HG02938 (cell line): ENCODE data around the gene NPAP1.
"Not testable (repeated sequence)": the region's sequence is repeated elsewhere in the genome, so short reads cannot be mapped to it uniquely, and the experiment has no call there.

Experiments used
- ATAC-seq: cut with Tn5 transposase; IDR thresholded peaks from one replicate; pipeline ENCODE4 v1.9.1; 2021; ENCODE audit warnings: mild to moderate bottlenecking, moderate library complexity; ENCODE audit not compliant: unreplicated experiment

NPAP1 gene, protein sequence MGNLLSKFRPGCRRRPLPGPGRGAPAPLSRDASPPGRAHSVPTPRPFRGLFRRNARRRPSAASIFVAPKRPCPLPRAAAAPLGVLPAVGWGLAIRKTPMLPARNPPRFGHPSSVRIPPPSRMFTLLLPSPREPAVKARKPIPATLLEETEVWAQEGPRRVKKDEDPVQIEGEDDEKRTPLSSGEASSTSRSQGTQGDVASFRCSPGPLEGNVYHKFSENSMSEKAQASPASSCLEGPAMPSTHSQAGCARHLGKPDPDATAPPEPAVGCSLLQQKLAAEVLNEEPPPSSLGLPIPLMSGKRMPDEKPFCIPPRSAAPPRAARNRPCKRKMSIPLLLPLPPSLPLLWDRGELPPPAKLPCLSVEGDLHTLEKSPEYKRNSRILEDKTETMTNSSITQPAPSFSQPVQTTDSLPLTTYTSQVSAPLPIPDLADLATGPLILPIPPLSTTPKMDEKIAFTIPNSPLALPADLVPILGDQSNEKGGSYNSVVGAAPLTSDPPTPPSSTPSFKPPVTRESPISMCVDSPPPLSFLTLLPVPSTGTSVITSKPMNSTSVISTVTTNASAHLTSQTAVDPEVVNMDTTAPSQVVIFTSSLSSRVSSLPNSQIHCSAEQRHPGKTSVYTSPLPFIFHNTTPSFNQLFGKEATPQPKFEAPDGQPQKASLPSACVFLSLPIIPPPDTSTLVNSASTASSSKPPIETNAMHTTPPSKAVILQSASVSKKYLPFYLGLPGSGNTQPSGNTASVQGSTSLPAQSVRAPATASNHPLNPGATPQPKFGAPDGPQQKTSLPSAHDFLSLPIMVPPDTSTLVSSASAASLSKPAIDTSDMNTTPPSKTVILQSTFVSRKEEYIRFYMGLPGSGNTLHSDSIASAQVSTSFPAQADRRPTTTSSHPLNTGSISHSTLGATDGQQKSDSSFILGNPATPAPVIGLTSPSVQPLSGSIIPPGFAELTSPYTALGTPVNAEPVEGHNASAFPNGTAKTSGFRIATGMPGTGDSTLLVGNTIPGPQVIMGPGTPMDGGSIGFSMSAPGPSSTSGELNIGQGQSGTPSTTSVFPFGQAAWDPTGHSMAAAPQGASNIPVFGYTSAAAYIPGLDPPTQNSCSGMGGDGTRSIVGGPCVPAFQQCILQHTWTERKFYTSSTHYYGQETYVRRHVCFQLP

DNA sequence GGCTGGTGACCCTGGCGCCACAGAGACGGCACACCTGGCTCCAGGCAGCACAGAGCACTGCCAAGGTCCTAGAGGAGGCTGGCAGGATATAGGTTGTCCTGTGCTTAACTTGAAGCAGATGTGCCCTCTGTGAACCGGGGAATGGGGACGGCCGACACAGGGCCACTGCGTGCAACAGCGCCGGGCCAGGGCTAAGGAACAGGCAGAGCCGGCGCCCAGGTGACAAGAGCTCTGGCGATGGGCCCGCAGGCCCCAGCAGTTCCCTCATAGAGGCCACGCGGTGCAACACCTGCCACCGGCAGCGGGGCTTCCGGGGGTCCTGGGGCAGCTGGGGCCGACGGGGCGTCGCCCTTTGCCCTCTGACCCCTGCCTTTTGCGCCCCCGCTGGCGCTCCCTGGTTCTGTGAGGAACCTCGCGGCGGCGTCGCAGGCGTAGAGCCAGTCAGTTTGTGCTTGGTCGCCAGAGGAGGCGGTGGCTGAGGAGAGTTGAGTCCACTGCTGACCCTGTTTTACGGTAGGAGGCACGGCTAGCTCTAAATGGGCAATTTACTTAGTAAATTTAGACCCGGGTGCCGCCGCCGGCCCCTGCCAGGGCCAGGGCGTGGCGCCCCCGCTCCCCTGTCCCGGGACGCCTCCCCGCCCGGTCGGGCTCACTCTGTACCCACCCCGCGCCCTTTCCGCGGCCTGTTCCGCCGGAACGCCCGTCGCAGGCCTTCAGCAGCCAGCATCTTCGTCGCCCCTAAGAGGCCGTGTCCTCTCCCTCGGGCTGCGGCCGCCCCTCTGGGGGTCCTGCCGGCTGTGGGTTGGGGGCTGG, at the start of gene NPAP1:
NPAP1 (plus strand) TSS at position 444 of the 813 bp plus-strand sequence; CDS start at position 537, 93 bp downstream.
- no peak for ATAC-seq

DNA sequence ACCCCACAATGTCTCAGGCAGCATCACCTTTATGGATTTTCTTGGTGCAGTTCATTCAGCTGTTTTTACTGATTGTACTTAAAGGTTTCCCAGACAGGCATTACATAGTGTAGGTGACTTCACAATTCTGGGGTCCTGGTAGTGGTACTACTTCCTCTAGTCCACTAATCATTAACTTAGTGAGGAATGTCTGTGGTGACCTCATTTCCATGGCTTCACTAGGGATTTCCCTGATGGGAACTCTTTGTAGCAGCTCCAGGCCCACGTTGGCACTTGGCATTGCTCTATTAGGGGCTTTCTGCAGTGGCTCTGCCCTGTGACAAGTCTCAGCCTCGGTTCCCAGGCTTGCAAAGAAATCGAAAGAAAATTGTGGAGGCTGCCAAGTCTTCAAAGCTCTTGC, 48.1 kb upstream of the NPAP1 start:
- no peak for ATAC-seq

DNA sequence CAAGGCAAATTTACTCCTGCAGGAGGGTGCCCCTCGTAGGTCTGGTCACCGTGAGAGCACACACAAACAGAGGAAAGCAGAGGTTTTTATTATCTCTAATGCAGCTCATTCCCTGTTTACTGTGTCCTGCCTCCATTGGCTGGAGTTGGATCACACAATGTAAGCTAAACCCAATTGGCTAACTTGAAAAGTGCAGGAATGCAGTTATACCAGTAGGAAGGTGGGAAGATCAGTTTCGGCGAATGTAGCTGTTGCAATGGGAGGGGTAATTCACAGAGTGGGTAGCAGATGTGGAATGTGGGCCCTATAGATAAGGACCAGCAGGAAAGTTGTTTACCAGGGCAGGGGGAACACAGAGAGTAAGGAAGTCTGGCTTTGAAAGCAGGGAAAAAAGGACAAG, 42.5 kb upstream of the NPAP1 start:
- ATAC-seq: no peak

DNA sequence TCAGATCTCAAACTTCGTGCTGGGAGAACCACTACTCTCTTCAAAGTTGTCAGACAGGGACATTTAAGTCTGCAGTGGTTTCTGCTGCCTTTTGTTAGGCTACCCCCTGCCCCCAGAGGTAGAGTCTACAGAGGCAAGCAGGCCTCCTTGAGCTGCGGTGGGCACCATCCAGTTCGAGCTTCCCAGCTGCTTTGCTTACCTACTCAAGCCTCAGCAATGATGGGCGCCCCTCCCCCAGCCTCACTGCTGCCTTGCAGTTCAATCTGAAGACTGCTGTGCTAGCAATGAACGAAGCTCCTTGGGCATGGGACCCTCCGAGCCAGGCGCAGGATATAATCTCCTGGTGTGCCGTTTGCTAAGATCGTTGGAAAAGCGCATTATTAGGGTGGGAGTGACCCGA, 36.2 kb upstream of the NPAP1 start:
- ATAC-seq: not testable (repeated sequence)

DNA sequence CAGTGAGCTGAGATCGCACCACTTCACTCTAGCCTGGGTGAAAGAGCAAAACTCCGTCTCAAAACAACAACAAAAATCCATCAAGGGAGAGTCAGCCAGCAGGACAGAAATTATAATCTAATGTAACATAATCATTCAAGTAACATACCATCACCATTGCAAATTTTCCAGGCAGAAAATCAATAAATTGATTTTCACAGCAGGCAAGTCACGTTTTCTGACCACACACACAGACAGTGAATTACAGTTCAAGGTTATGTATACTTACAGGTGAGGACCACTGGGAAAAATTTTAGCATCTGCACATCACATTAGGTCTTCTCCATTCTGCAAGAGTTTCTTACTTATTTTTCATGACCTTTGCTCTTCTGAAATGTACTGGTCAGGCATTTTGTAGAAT, 29.9 kb upstream of the NPAP1 start:
- ATAC-seq: no peak

DNA sequence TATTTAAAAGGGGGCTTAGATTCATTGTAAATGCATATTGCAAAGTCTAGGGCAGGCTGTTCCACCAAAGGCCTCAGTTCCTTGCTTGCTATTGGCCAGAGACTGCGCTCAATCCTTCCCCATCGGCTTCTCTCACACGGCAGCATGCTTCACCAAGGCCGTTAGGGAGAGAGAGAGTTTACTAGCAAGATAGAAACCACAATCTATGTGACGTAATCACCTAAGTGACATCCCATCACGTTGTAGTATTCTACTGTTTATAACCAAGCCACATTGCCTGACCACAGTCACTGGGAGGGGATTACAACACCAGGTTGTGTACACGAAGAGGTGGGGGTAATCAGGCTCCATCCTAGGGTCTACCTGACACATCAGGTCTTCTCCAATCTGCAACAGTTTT, 16.0 kb upstream of the NPAP1 start:
- no peak for ATAC-seq

DNA sequence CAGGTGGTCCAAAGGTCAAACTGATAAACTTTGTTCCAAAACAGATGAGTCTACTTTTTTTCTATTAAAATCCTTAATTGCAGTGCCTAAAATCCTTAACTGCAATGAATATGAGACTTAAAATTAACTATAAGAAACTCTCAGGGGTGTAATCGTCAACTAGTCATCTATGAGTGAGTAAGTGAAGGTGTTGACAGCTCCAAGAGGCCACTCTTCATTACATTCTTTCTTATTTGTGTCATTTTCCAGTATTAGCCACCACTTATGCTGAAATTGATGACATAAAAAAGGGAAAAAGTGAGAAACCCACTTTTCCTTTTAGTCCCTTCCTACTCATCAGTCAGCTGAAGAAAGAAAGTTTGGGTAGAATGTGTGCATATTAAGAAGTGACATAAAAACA, 12.6 kb upstream of the NPAP1 start:
- no peak for ATAC-seq

DNA sequence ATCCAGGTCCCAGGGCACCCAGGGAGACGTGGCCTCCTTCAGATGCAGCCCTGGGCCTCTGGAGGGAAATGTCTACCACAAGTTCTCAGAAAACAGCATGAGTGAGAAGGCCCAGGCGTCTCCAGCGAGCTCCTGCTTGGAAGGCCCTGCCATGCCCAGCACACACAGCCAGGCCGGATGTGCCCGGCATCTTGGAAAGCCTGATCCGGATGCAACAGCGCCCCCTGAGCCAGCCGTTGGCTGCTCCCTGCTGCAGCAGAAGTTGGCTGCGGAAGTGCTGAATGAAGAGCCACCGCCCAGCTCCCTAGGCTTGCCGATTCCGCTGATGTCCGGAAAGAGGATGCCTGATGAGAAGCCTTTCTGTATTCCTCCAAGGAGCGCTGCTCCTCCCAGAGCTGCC, 856 bp downstream of the NPAP1 start:
- no peak for ATAC-seq

DNA sequence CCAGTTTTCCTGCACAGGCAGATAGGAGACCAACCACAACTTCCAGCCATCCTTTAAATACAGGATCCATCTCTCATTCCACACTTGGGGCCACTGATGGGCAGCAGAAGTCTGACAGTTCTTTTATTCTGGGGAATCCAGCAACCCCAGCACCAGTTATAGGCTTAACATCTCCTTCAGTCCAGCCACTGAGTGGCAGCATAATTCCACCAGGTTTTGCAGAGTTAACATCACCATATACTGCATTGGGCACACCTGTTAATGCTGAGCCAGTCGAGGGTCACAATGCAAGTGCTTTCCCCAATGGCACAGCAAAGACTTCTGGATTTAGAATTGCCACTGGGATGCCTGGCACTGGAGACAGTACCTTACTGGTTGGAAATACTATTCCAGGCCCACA, 2.9 kb downstream of the NPAP1 start:
- no peak for ATAC-seq

DNA sequence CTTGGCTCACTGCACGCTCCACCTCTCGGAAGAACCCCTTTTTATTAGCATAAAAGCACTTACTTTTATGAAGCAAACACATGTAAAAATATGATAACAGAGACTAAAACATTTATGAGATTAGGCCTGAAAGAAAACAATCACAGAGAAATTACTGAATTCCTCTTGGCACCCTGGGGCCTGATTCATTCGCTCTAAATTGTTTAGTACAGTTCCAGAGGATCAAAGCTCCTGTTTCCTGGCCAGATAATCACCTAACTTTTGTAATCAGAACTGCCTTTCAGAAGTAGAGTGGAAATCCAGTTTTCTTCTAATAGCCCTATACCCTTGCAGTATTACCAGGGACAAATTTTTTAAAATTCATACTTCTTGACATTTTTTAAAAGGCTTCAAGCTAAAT, 6.4 kb downstream of the NPAP1 start:
- ATAC-seq: no peak

DNA sequence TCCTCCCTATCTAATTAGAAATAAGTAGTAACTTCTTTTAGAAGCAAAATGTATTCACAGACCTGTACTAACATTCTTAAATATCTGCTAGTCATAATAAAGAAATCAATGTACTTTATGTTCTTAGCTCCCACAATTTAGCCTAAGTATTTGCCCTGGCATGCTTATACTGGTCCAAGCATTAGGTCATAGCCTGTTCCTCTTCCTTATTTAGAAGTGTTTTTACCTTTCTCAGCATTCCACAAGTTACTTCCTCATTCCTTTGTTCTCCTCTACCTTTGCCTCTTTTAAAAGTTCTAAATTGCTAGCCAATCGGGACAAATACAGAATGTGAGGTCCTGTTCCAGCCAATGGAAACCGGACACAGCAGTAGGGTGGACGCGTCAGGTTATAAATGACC, 7.3 kb downstream of the NPAP1 start:
- not testable (repeated sequence) for ATAC-seq

DNA sequence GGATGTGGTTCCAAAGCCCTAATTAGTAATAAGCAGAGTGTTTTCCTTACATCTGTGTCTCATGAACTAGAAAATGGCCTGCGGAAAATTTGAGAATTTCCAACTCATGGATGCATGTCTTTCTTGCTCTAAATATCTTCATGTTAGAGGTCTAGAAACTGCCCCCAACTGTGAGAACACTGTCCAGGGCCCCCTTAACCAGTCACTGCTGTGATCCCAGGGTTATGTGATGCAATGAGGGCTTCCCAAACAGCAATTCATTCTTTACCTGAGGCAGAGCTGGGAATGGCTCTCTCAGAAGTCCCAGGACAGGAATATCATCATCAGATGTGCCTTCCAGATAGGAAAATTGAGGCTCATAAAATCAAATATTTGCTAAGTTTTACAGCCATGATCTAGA, 8.2 kb downstream of the NPAP1 start:
- ATAC-seq: no peak

DNA sequence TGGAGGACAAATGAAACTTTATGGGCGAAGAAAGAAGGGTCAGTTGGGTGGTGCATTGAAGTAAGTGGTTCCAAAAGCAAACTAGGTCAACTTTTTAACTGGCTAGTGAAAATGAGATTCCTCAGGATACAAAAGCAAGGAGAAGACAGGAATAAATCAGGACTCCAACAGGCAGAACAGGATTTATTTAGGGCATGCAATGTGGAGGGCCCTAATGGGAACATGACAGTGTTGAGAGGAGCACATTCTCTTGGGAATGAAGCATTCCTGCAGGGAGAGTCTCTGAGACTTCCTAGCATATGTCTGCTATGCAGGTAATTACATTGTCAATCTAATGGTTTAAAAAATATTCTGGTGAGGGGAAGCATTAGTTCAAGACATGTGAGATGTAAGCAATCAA, 8.7 kb downstream of the NPAP1 start:
- no peak for ATAC-seq

DNA sequence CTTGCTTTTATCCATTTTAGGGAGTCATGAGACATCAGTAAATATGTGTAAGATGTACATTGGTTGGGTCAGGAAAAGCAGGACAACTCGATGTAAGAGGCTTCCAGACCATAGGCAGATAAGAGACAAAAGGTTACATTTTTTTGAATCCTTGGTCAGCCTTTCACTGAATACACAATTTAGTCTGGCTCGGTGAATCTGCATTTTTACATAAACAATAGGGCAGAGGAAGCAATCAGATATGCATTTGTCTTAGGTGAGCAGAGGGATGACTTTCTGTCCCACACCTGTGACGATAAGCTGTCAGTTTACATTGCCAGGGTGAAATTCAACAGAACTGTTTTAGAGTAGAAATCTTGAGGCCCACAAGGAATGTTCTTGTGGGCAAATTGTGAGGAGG, 20.6 kb downstream of the NPAP1 start:
- no peak for ATAC-seq

DNA sequence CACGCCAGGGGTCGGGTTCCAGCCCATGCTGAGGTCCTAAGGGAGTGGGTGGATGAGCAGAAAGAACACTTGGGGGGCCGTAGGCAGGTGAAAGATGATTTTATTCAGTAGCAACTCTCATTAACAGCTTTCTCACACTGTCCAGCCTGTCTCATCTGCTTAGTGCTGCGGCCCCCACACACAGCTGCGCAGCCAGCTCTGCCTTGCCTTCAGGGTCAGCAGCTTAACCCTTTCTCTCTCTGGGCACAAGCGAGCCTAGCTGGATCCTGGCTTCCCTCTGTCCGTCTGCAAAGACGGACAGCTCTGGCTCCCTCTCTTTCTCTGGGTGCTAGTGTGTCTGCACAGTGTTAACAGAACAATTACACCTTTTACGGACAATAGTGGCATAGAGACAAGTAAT, 21.3 kb downstream of the NPAP1 start:
- no peak for ATAC-seq

DNA sequence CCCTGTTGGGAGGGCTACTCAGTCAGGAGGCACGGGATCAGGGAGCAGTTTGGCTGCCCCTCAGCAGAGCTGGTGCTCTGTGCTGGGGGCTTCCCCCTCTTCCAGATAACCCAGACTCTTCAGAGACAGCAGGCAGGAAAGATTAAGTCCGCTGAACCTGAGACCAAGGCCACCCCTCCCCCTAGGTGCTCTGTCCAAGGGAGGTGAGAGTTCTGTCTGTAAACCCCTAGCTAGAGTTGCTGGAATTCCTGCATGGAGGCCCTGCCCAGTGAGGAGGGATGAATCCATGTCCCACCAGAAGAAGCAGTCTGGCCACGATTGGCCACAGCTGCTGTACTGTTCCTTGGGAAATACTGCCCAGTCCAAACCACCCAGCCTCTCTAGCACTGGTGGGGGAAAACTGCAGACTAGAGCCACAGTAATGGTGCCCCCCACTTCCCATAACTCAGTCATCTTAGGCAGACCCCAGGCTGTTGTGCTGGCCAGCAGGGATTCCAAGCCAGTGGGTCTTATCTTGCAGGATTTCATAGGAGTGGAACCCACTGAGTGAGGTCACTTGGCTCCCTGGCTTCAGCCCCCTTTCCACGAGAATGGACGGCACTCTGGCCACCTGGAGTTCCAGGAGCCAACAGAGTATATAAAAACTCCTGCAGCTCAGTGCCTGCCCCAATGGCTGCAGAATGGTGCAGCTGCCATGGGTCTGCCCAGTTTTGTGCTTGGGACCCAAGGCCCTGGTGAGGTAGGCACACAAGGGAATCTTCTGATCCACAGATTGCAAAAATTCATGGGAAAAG, 42.9 kb downstream of the NPAP1 start:
- no peak for ATAC-seq

DNA sequence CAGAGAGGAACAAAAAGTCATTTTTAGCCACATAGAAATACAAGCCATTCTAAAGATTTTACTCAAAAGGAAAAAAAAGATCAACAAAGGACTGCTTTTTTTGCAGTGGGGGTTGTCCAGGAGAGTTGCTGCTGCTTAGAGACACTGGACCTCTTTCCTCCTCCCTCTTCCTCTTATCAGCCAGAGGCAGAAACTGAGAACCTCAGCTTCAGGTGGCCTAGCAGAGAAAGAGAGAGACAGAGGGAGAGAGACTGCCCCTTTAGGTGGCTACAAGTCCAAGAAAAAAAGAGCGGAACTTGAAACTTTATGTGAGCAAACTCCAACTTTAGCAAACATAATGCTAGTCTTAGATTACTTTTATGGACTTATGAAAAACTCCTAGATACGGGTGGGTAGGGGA, 54.2 kb downstream of the NPAP1 start:
- ATAC-seq: no peak
